ENCODE data around the gene HPSE2.

DNA sequence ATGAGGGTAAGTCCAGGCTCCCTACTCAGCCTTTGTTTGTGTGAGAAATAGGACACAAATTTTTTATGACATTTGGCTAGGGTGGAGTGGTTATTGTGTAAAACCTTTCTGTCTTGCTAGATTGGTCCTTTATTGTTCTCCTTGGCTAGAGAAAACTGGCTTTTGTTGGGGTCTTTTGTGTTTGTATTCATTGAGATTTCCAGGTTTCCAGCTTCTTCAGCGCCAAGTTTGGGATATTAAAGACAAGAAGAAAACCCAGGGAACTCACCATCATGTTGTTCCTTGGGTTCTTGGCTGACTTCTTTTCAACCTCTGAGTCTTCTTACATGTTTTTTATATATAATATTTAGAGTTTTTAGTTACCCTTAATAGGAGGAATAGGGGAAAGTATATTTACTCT, 310.0 kb downstream of the HPSE2 start:
- TF ChIP-seq, protein P1, sequence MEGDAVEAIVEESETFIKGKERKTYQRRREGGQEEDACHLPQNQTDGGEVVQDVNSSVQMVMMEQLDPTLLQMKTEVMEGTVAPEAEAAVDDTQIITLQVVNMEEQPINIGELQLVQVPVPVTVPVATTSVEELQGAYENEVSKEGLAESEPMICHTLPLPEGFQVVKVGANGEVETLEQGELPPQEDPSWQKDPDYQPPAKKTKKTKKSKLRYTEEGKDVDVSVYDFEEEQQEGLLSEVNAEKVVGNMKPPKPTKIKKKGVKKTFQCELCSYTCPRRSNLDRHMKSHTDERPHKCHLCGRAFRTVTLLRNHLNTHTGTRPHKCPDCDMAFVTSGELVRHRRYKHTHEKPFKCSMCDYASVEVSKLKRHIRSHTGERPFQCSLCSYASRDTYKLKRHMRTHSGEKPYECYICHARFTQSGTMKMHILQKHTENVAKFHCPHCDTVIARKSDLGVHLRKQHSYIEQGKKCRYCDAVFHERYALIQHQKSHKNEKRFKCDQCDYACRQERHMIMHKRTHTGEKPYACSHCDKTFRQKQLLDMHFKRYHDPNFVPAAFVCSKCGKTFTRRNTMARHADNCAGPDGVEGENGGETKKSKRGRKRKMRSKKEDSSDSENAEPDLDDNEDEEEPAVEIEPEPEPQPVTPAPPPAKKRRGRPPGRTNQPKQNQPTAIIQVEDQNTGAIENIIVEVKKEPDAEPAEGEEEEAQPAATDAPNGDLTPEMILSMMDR (IDR thresholded peaks at IDR 0.05) = no peak
- no peak for TF ChIP-seq TCF7L2 (IDR thresholded peaks at IDR 0.05; ENCODE audit: low read depth, low read length)
